ENCODE results near the gene TTC23.

DNA sequence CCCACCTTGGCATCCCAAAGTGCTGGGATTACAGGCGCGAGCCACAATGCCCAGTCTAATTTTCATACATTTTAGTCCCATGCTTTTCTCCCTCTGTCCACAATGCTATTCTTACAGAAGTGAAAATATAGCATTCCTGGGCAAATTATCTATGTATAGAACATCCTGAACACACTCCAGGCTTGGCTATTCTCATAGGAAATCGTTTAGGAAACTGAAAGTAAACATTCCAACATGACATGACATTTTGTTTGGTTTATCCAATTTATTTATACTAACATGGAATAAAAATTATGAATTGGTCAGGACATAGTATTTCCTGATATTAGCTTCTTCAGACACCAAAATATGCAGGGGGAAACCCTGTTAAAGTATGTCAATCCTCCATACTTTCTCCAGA lies 91.9 kb downstream of the TTC23 start:
- TF ChIP-seq, protein P1, sequence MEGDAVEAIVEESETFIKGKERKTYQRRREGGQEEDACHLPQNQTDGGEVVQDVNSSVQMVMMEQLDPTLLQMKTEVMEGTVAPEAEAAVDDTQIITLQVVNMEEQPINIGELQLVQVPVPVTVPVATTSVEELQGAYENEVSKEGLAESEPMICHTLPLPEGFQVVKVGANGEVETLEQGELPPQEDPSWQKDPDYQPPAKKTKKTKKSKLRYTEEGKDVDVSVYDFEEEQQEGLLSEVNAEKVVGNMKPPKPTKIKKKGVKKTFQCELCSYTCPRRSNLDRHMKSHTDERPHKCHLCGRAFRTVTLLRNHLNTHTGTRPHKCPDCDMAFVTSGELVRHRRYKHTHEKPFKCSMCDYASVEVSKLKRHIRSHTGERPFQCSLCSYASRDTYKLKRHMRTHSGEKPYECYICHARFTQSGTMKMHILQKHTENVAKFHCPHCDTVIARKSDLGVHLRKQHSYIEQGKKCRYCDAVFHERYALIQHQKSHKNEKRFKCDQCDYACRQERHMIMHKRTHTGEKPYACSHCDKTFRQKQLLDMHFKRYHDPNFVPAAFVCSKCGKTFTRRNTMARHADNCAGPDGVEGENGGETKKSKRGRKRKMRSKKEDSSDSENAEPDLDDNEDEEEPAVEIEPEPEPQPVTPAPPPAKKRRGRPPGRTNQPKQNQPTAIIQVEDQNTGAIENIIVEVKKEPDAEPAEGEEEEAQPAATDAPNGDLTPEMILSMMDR (IDR thresholded peaks at IDR 0.05), result no peak
- no peak for TF ChIP-seq EZH2phosphoT487 (IDR thresholded peaks at IDR 0.05)

All from neural progenitor cell (in vitro differentiated cells).